GM12878 (cell line): ENCODE results near the gene SYNGR2. TPM values are rescaled to one million over a fixed set of nuclear protein-coding genes. Genes with fewer than 3 reads are reported as not detected.

Experiments
- ATAC-seq: fragments of 200-7000 bp; cut with Tn5 transposase; 3 replicates; pipeline ENCODE4 v1.9.1; 2020; ENCODE audit warnings: mild to moderate bottlenecking, moderate library complexity
- BruUV-seq: library from RNA; stranded (reverse); fragments of 400-500 nt; replicated peaks from 2 replicates; lab custom pipeline; 2021; lab: Mats Ljungman, UMichigan
- CTCF ChIA-PET: fragments of 300-600 bp; sonication (Branson Sonifier 250); formaldehyde crosslinking; extraction: SDS; loops from one replicate; lab custom pipeline; 2021; ENCODE audit warnings: inconsistent platforms; lab: Yijun Ruan, JAX
- POLR2A ChIA-PET: fragments of 350-600 bp; formaldehyde crosslinking; extraction: SDS; loops from one replicate; lab custom pipeline; 2021; ENCODE audit warnings: inconsistent platforms; lab: Charles Lee
- RAD21 ChIA-PET: fragments of 300-600 bp; sonication (Branson Sonifier 250); formaldehyde crosslinking; loops from one replicate; lab custom pipeline; 2023; ENCODE audit warnings: antibody characterized with exemption; ENCODE audit not compliant: unreplicated experiment; lab: Charles Lee
- SMC1A ChIA-PET: fragments of 300-600 bp; sonication (Branson Sonifier 250); formaldehyde crosslinking; loops from one replicate; lab custom pipeline; 2023; ENCODE audit not compliant: unreplicated experiment, uncharacterized antibody; lab: Charles Lee
- DNase-seq: peaks from one replicate; pipeline ENCODE4 v3.0.0-alpha.2; 2011; ENCODE audit warnings: low read depth, low spot score
- FAIRE-seq: peaks from 3 replicates; lab custom pipeline; 2011; peaks lifted over from hg19 to GRCh38; lab: Jason Lieb, UNC
- H2AFZ ChIP-seq: 2 replicates; pipeline ENCODE4 v1.6.0; 2011; ENCODE audit warnings: low read depth, low read length, control low read depth; ENCODE audit not compliant: control insufficient read depth
- H3K27ac ChIP-seq: 2 replicates; pipeline ENCODE4 v1.5.1; 2011; ENCODE audit warnings: control low read depth; ENCODE audit not compliant: control insufficient read depth, insufficient read depth
- H3K27me3 ChIP-seq, 2 experiments: replicated peaks in 1 of 2; 2 replicates each; pipeline versions ENCODE4 v1.6.0 to v1.6.1; 2011; ENCODE audit warnings: low read length in 1 of 2; ENCODE audit not compliant: control insufficient read depth in 2 of 2, insufficient read depth in 2 of 2
- H3K36me3 ChIP-seq, 2 experiments: 2 replicates each; pipeline ENCODE4 v1.5.1; 2011; ENCODE audit warnings: low read length in 1 of 2; ENCODE audit not compliant: control insufficient read depth in 2 of 2, insufficient read depth in 2 of 2
- H3K4me1 ChIP-seq: 2 replicates; pipeline ENCODE4 v1.6.1; 2011; ENCODE audit warnings: mild to moderate bottlenecking, low read length, moderate library complexity, mixed read lengths; ENCODE audit not compliant: control insufficient read depth, insufficient read depth
- H3K4me2 ChIP-seq: 2 replicates; pipeline ENCODE4 v1.6.0; 2011; ENCODE audit warnings: control low read depth; ENCODE audit not compliant: control insufficient read depth, insufficient read depth
- H3K4me3 ChIP-seq: fragments of 200-600 bp; sonication (generic); 2 replicates; pipeline ENCODE4 v1.5.1; 2016
- H3K79me2 ChIP-seq: 2 replicates; pipeline ENCODE4 v1.6.0; 2011; ENCODE audit warnings: low read length; ENCODE audit not compliant: control insufficient read depth, insufficient read depth
- H3K9ac ChIP-seq: 2 replicates; pipeline ENCODE4 v1.8.0; 2011; ENCODE audit warnings: low read length, control low read depth, mixed read lengths; ENCODE audit not compliant: control insufficient read depth, insufficient read depth
- H3K9me3 ChIP-seq: replicated peaks from 3 replicates; pipeline ENCODE4 v1.5.1; 2011; ENCODE audit warnings: mild to moderate bottlenecking, low read length; ENCODE audit not compliant: control insufficient read depth, insufficient read depth
- H4K20me1 ChIP-seq: 2 replicates; pipeline ENCODE4 v1.6.0; 2011; ENCODE audit not compliant: control insufficient read depth, insufficient read depth
- GABPA ChIP-seq: IDR thresholded peaks from 2 replicates; pipeline ENCODE4 v1.6.1; 2014; ENCODE audit warnings: antibody characterized with exemption, low read depth, mild to moderate bottlenecking, inconsistent platforms
- IRF4 ChIP-seq: IDR thresholded peaks from 2 replicates; pipeline ENCODE4 v1.6.1; 2011; ENCODE audit warnings: low read depth, low read length
- MTA3 ChIP-seq: IDR thresholded peaks from 2 replicates; pipeline ENCODE4 v1.6.1; 2012; ENCODE audit warnings: low read length, inconsistent platforms, borderline replicate concordance
- NBN ChIP-seq: fragments of 450-650 bp; IDR thresholded peaks from 2 replicates; pipeline ENCODE4 v1.6.1; 2016
- NRF1 ChIP-seq: conservative IDR thresholded peaks from 2 replicates; pipeline ENCODE4 v1.6.1; 2011; ENCODE audit warnings: mild to moderate bottlenecking, low read depth, low read length, improper control_type of control experiment
- PAX8 ChIP-seq: fragments of 450-650 bp; IDR thresholded peaks from 2 replicates; pipeline ENCODE4 v1.6.1; 2017; ENCODE audit warnings: mild to moderate bottlenecking, moderate library complexity
- SMAD5 ChIP-seq: IDR thresholded peaks from 2 replicates; pipeline ENCODE4 v1.6.1; 2016; ENCODE audit warnings: antibody characterized with exemption, low read depth
- STAT3 ChIP-seq: IDR thresholded peaks from 2 replicates; pipeline ENCODE4 v1.6.1; 2011; ENCODE audit warnings: low read depth, low read length, improper control_type of control experiment
- SUPT20H ChIP-seq: IDR thresholded peaks from 2 replicates; pipeline ENCODE4 v1.6.1; 2011; ENCODE audit warnings: low read depth, mild to moderate bottlenecking, low read length, moderate library complexity, borderline replicate concordance; ENCODE audit not compliant: control insufficient read depth
- ZNF687 ChIP-seq: fragments of 450-650 bp; IDR thresholded peaks from 2 replicates; pipeline ENCODE4 v1.6.1; 2017; ENCODE audit warnings: mild to moderate bottlenecking, moderate library complexity
- WGBS: methylation state at CpG from one replicate; pipeline ENCODE4 v1.1.6; 2016; ENCODE audit warnings: low lambda C conversion rate; ENCODE audit not compliant: insufficient replicate concordance, insufficient coverage; ENCODE audit errors: missing lambda C conversion rate; 5-methylcytosine and 5-hydroxymethylcytosine counted together
- in situ Hi-C: fragments of 300-500 bp; cut with MboI; formaldehyde crosslinking; loops from 9 replicates; pipeline ENCODE4 v1.14.3; 2018; ENCODE audit warnings: mixed read lengths
- intact Hi-C: fragments of 100-400 bp; cut with micrococcal nuclease; formaldehyde crosslinking; loops from one replicate; pipeline ENCODE4 v1.14.2; 2022; ENCODE audit not compliant: unreplicated experiment
- polyA plus RNA-seq, 11 experiments: library from polyadenylated mRNA; depleted of rRNA in 4 of 11; unstranded in 6 of 11; stranded (reverse) in 5 of 11; fragments of >200 nt; fragmentation: Nextera tagmentation in 4 of 11; fragmentation: Illumina TruSeq in 1 of 11; extraction: Ambion mirVana in 4 of 11; extraction: Trizol in 1 of 11; gene quantifications; 1 replicate in 1 of 11; 2 replicates in 10 of 11; pipeline versions ENCODE4 v1.2.1 to v1.2.3, GENCODE V29; 2011 to 2016; ENCODE audit warnings: inconsistent platforms in 2 of 11, missing spikeins in 2 of 11, low read depth in 1 of 11
- total RNA-seq, 4 experiments: library from RNA; depleted of rRNA in 3 of 4; stranded (reverse); fragments of >200 nt in 3 of 4; fragmentation: Illumina TruSeq in 1 of 4; extraction: Trizol in 1 of 4; gene quantifications; 2 replicates each; pipeline versions ENCODE4 v1.2.1 to v1.2.3, GENCODE V29; 2013 to 2021
- TF ChIP-seq, protein P1 (sequence below): fragments of 450-650 bp; IDR thresholded peaks from 2 replicates; pipeline ENCODE4 v1.6.1; 2016; ENCODE audit warnings: mild to moderate bottlenecking
- TF ChIP-seq, protein P2 (sequence below): IDR thresholded peaks from 2 replicates; pipeline ENCODE4 v1.6.1; 2012; ENCODE audit warnings: low read length, inconsistent platforms
- TF ChIP-seq, protein P3 (sequence below): IDR thresholded peaks from 2 replicates; pipeline ENCODE4 v1.6.1; 2011; ENCODE audit warnings: mild to moderate bottlenecking, low read depth, low read length, moderate library complexity; ENCODE audit not compliant: insufficient replicate concordance

The SYNGR2 gene
- total and polyA plus RNA-seq, 10 of the 15 experiments (the other 5 are each of a cell fraction or from before 2014, with no cell fraction given) = 4.4 to 529 (median 261) TPM

DNA sequence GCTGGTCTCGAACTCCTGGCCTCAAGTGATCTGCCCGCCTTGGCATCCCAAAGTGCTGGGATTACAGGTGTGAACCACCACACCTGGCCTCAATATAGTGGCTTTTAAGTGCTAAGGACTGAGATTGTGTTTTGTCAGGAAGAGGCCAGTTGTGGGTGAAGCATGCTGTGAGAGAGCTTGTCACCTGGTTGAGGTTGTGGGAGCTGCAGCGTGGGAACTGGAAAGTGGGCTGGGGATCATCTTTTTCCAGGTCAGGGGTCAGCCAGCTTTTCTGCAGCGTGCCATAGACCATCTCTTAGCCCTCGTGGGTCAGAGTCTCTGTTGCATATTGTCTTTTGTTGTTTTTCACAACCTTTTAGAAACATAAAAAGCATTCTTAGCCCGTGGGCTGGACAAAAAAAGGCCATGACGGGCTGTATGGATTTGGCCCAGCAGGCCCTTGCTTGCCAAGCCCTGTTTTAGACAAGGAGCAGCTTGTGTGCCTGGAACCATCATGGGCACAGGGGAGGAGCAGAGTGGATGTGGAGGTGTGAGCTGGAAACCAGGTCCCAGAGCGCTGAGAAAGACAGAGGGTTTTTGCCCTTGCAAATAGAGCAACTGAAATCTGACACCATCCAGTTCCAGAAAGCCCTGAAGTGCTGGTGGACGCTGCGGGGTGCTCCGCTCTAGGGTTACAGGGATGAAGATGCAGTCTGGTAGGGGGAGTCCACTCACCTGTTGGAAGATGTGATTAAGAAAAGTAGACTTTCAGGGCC, 51.2 kb downstream of the SYNGR2 start:
- H3K27ac ChIP-seq = no peak overlapping the region
- H3K79me2 ChIP-seq = peaks cover 19% of the 10 kb centered on the region
- TF ChIP-seq STAT3 (no peak), MTA3 (no peak), NRF1 (no peak), SMAD5 (no peak), GABPA (no peak), PAX8 (no peak), NBN (no peak), ZNF687 (no peak), IRF4 (no peak), SUPT20H (no peak)
- TF ChIP-seq, protein P1, sequence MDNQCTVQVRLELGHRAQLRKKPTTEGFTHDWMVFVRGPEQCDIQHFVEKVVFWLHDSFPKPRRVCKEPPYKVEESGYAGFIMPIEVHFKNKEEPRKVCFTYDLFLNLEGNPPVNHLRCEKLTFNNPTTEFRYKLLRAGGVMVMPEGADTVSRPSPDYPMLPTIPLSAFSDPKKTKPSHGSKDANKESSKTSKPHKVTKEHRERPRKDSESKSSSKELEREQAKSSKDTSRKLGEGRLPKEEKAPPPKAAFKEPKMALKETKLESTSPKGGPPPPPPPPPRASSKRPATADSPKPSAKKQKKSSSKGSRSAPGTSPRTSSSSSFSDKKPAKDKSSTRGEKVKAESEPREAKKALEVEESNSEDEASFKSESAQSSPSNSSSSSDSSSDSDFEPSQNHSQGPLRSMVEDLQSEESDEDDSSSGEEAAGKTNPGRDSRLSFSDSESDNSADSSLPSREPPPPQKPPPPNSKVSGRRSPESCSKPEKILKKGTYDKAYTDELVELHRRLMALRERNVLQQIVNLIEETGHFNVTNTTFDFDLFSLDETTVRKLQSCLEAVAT = no peak
- TF ChIP-seq, protein P2, sequence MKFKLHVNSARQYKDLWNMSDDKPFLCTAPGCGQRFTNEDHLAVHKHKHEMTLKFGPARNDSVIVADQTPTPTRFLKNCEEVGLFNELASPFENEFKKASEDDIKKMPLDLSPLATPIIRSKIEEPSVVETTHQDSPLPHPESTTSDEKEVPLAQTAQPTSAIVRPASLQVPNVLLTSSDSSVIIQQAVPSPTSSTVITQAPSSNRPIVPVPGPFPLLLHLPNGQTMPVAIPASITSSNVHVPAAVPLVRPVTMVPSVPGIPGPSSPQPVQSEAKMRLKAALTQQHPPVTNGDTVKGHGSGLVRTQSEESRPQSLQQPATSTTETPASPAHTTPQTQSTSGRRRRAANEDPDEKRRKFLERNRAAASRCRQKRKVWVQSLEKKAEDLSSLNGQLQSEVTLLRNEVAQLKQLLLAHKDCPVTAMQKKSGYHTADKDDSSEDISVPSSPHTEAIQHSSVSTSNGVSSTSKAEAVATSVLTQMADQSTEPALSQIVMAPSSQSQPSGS = no peak
- TF ChIP-seq, protein P3, sequence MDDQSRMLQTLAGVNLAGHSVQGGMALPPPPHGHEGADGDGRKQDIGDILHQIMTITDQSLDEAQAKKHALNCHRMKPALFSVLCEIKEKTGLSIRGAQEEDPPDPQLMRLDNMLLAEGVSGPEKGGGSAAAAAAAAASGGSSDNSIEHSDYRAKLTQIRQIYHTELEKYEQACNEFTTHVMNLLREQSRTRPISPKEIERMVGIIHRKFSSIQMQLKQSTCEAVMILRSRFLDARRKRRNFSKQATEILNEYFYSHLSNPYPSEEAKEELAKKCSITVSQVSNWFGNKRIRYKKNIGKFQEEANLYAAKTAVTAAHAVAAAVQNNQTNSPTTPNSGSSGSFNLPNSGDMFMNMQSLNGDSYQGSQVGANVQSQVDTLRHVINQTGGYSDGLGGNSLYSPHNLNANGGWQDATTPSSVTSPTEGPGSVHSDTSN = no peak
- WGBS = 98% methylated on average over 11 of the region's 11 CpGs
- H3K27me3 ChIP-seq = no peaks in the 10 kb centered on the region; a peak in 1 of 4 replicates
- peaks cover 4 to 17% of the 10 kb centered on the region in 2 experiments; a peak in 3 of 4 replicates for H3K36me3 ChIP-seq
- RAD21 ChIA-PET = interaction anchor here (0.8 kb wide), 1 partner anchor 30 kb away, joined by 3 read pairs; no protein-coding TSS in a partner anchor
- H4K20me1 ChIP-seq = no peaks in the 10 kb centered on the region
- no TSS peak for BruUV-seq
- no peak overlapping the region for H3K4me2 ChIP-seq
- intact Hi-C loops (no loop called here), in situ Hi-C loops (no loop called here)
- CTCF ChIA-PET = interaction anchor here (0.6 to 2.1 kb wide), 5 partner anchors 31 to 1790 kb away, joined by 3 to 5 read pairs (median 3); no protein-coding TSS in a partner anchor
- no peaks in the 10 kb centered on the region for H3K9me3 ChIP-seq
- ATAC-seq (no peak), FAIRE-seq (no peak), DNase-seq (no peak)
- H2AFZ ChIP-seq = no peak overlapping the region
- no peak overlapping the region for H3K9ac ChIP-seq
- SMC1A ChIA-PET = no interaction called here
- H3K4me1 ChIP-seq = peaks cover 3% of the 10 kb centered on the region; the same call in 1 of the 2 replicates
- no peak overlapping the region for H3K4me3 ChIP-seq
- POLR2A ChIA-PET = no interaction called here
